Stimulated activated CD8-positive, alpha-beta memory T cell treated with anti-CD3 and anti-CD28 coated beads, Interleukin-7, amount 100 ng/mL, for 4 hours (primary cell): ENCODE measurements around the gene DPEP1.

Experiments
- DNase-seq, 2 donors: peaks; one replicate each; pipeline ENCODE4 v3.0.0-alpha.2; 2020; ENCODE audit warnings: low read depth in 2 of 2

Gene DPEP1

DNA sequence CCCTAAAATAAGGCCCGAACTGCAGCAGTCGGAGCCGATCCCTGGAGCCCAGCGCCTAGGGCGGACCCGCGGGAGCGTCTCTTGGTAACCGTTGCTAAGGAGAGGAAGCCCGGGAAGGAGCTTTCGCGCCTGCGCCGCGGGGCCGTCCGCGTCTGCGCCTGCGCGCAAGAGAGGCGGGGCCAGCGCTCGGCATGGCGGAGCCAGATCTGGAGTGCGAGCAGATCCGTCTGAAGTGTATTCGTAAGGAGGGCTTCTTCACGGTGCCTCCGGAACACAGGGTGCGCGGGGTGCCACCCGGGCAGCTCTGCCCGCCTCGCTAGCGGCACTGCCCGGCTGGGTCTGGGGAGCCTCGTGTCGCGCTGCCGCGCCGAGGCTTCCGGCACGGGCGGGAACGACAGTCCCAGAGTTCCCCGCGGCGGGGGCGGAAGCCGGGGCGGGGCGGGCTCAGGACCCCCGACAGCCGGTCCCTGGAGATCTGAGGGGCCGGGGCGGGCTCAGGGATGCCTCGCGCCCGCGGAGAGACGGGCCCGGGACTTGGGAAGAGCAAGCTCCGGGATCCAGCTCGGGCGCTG lies 73.2 kb downstream of the DPEP1 start, which contains the start of gene CDK10:
Gene CDK10 (plus strand): TSS at position 170 of the 572 bp plus-strand sequence. CDS start 22 bp downstream, at position 192.
- DNase-seq: peak; percentile 72 to 80

- DNase-seq: no peak
Observed at GRCh38 chr16:89687092-89687940, 73.9 kb downstream of the DPEP1 start.
